ENCODE measurements around the gene AKAP13.

Gene AKAP13

DNA sequence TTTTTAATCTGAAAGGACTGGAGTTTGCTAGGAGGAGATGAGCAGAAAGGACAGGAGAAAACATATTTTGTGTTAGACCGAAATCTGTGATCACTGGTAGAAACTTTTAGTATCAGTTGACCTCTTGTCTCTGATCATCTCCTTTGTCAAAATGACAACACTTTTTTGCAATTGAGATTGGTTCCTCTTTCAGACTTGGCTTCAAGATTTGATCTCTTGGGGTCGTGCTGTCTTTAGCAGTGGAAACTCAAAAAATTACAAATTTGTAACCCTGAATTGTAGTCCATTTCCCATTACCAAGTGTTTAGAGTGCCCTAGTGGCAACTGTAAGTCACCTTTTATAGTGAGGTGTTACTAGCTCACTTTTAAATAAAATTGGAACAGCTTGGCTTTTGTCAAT is 306.9 kb downstream of the AKAP13 start:
- no peak for TF ChIP-seq ZFX (IDR thresholded peaks at IDR 0.05)
- TF ChIP-seq, protein P1, sequence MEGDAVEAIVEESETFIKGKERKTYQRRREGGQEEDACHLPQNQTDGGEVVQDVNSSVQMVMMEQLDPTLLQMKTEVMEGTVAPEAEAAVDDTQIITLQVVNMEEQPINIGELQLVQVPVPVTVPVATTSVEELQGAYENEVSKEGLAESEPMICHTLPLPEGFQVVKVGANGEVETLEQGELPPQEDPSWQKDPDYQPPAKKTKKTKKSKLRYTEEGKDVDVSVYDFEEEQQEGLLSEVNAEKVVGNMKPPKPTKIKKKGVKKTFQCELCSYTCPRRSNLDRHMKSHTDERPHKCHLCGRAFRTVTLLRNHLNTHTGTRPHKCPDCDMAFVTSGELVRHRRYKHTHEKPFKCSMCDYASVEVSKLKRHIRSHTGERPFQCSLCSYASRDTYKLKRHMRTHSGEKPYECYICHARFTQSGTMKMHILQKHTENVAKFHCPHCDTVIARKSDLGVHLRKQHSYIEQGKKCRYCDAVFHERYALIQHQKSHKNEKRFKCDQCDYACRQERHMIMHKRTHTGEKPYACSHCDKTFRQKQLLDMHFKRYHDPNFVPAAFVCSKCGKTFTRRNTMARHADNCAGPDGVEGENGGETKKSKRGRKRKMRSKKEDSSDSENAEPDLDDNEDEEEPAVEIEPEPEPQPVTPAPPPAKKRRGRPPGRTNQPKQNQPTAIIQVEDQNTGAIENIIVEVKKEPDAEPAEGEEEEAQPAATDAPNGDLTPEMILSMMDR (conservative IDR thresholded peaks at IDR 0.05): no peak
- no peak overlapping the region for H3K27ac ChIP-seq

DNA sequence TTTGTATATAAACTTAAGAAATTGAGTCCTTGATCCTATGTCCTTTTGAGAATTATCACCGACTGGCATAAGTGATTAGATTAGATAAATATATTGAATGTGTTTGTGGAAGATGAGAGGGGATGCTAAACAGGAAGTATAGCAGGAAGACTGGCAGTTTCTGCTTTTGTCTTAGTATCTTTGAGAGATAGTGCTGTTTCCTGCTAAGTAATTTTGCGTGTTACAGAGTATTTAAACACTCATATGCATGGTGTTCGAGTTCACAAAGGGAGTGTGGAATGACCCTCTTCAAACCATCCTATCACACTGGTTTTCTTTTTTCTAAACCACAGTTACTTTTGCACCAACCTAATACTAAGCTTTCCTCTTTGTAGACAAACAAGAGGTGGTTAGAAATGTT is 308.3 kb downstream of the AKAP13 start:
- no peak for TF ChIP-seq ZFX (IDR thresholded peaks at IDR 0.05)
- TF ChIP-seq, protein P1 (conservative IDR thresholded peaks at IDR 0.05): no peak
- H3K27ac ChIP-seq: no peak overlapping the region

DNA sequence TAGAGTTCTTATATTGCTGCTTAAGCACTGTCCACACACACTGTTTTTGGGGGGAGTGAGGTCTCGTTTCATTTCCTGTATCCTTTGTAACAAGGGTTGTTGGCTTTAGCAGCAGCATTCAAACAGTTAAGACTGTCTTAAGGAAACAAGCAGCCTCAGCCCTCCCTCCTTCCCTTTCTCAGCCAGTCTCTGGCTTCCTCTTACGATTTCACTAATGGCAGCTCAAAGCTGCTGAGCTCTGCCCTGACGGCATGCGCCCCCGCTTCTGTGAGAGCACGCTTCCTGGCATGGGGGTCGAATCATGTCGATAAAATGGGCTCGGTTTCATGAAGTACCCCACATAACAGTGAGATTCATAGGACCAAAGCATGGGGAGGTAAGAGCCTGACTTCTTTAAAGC is 309.3 kb downstream of the AKAP13 start:
- no peak overlapping the region for H3K27ac ChIP-seq
- TF ChIP-seq ZFX (IDR thresholded peaks at IDR 0.05): no peak
- TF ChIP-seq, protein P1 (conservative IDR thresholded peaks at IDR 0.05): no peak

DNA sequence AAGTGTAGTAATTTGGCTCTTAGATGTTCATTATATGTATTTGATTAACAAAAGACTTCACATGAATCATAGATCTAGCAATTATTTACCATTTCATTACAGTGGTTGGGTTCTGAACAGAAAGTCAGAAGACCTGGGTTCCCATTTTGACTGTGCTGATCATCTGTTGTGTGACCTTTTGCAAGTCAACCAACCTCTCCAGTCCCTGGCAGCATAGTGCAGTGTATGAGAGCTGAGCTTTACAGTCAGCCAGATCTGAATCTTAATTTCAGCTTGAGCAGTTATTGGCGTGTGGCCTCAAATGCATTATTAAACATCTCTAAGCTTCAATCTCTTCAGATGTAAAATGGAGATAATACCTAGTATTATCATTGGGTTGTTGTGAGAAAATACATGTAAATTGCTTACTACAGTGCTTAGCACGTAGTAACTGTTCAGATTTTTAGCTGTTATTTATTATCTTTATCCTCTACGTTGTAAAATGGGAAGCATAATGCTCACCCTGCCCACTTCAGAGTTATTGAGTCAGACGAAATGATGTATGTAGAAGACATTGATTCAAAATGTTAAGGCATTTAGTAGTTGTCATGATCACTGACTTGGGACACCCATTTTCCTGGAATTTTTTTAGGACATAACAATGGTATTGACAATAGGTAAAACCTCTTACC is 310.3 kb downstream of the AKAP13 start:
- no peak overlapping the region for H3K27ac ChIP-seq

DNA sequence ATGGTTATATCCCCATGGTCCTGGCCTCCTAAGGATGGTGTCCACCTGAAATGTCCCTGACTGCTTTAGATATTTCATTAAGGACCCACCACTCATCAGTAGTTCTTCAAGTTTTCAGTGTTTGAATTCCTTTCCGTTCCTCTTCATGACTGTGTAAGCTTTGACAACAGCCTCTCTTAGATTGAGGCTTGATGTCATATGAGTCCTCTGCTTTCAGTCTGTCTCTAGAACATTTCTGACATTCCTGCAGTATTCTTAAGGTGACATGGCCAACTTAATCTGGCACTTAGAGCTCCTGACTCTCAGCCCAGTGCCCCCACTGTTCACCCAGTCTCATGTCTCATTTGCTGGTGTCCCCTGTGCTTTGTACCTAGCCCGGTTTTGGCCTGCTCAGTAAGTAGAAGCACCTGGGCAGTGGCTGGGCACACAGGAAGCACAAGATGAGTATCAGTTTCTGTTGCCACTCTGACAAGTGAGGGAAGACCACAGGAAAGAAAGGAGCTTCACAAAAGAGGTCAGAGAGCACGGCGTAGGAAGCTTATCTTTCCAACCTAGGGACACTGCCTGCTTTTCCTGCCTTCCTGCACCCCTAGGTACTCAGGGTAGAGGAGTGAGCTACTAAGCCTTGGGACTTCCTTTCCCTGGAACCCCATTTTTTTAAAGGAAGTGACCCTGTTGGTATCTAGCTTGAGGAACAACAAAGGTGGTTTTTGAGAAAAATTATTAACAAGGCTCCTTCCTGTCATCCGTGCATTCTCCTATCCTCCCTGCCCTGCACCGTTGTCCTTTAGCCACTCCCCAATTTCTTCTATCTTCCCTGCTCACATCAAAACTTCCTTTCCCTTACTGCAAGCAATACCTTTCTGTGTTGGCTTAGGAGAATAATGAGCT is 311.2 kb downstream of the AKAP13 start:
- TF ChIP-seq, protein P1 (conservative IDR thresholded peaks at IDR 0.05): no peak
- TF ChIP-seq ZFX (IDR thresholded peaks at IDR 0.05): no peak
- H3K27ac ChIP-seq: no peak overlapping the region

More for the DNA sequence above, 310.3 kb downstream of the AKAP13 start:
- no peak for TF ChIP-seq ZFX (IDR thresholded peaks at IDR 0.05)
- TF ChIP-seq, protein P1 (conservative IDR thresholded peaks at IDR 0.05): no peak

DNA sequence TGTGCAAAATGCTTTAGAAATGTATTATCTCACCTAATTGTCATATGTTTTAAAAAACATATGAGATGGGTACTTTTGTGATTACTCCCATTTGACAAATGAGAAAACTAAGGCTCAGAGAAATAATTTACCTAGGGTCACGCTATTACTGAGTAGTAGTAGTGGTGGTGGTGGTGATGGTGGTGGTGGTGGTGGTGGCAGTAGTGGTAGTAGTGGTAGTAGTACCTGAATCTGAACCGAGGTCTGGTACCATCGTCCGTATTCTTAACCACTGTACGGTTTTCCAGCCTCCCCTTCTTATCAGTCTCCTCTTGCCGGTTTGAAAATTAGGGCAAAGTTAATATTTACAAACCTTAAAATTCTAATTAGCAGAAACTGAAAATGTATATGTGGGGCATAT is 311.9 kb downstream of the AKAP13 start:
- no peak for TF ChIP-seq ZFX (IDR thresholded peaks at IDR 0.05)
- TF ChIP-seq, protein P1 (conservative IDR thresholded peaks at IDR 0.05): no peak
- no peak overlapping the region for H3K27ac ChIP-seq

DNA sequence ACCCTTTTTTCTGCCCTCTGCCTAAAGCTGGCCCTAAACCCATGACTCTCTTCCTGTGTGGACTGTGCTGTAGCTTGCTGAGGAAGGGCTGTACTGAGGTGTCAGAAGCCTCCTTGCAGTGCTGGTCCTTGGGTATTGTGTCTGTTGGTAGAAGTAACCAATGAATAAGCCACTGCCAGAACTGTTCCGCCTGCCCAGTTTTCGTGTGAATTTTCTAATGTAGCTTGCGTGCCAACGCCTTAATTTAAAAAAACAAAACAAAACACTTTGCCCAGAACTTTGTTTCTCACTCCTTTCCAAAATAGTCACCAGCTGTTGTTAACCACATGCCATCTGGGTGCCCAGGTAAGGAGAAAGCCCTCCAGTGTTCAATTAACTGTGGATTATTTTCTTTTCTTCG is 312.5 kb downstream of the AKAP13 start:
- TF ChIP-seq ZFX (IDR thresholded peaks at IDR 0.05): no peak
- H3K27ac ChIP-seq: no peak overlapping the region

Data from C4-2B (cell line).